Measurements from ENCODE around the gene MAML3. TPM values are rescaled to one million over a fixed set of nuclear protein-coding genes. Genes with fewer than 3 reads are reported as not detected.

MAML3 gene
- total and polyA plus RNA-seq, 2 of the 13 experiments (the other 11 are each of a cell fraction or from before 2014, with no cell fraction given), result 0.05 to 0.13 TPM

- TF ChIP-seq KLF16 (CRISPR knock-in tag; IDR thresholded peaks at IDR 0.05), result no peak
- no peak for TF ChIP-seq TRAFD1 (CRISPR knock-in tag; IDR thresholded peaks at IDR 0.05; ENCODE audit: borderline replicate concordance)
- no peak for TF ChIP-seq ZBTB7B (CRISPR knock-in tag; IDR thresholded peaks at IDR 0.05)
- TF ChIP-seq ZNF576 (CRISPR knock-in tag; IDR thresholded peaks at IDR 0.05), result no peak
- no peak for TF ChIP-seq TEF (CRISPR knock-in tag; IDR thresholded peaks at IDR 0.05)
- no peak for TF ChIP-seq ZNF768 (CRISPR knock-in tag; IDR thresholded peaks at IDR 0.05)
- TF ChIP-seq HMGA1 (CRISPR knock-in tag; conservative IDR thresholded peaks at IDR 0.05), result no peak
- TF ChIP-seq IKZF4 (CRISPR knock-in tag; IDR thresholded peaks at IDR 0.05; ENCODE audit: borderline replicate concordance, low read depth, not compliant biosample characterization), result no peak
- no peak for TF ChIP-seq ASH2L (IDR thresholded peaks at IDR 0.05; ENCODE audit: insufficient read length, low read depth, low read length)
These were observed 218.1 kb downstream of the MAML3 start (continued) for GRCh38 chr4:139935911-139936310.

GRCh38 chr4:139934708-139935195 lies 219.2 kb downstream of the MAML3 start:
- BruUV-seq (replicated peaks), result no TSS peak
- Histone ChIP-seq H3K4me3 (replicated peaks in 1 of 3; ENCODE audit: insufficient read depth in 1 of 3, low read depth in 2 of 3, low read length in 3 of 3) (no peak overlapping the region), H3K9me3 (ENCODE audit: low read length) (no peaks in the 10 kb centered on the region), H2AFZ (ENCODE audit: low read length) (no peak overlapping the region), H3K4me1 (ENCODE audit: insufficient read depth, low read length) (peaks cover 14% of the 10 kb centered on the region), H3K9ac (ENCODE audit: insufficient read depth, low read depth, low read length) (no peak overlapping the region), H3K36me3 (replicated peaks in 1 of 2; ENCODE audit: control insufficient read depth in 1 of 2, insufficient read depth in 2 of 2, low read length in 2 of 2) (no peaks in the 10 kb centered on the region), H3K79me2 (ENCODE audit: insufficient read depth, low read length) (no peaks in the 10 kb centered on the region), H4K20me1 (ENCODE audit: insufficient read depth, low read length) (no peaks in the 10 kb centered on the region), H3K27me3 (ENCODE audit: control insufficient read depth in 1 of 2, insufficient read depth in 2 of 2, low read length in 2 of 2) (peaks cover 0 to 8% of the 10 kb centered on the region in 2 experiments; a peak in 2 of 5 replicates), H3K27ac (ENCODE audit: extremely low read length, insufficient read depth, low read length) (no peak overlapping the region), H3K4me2 (ENCODE audit: low read depth, low read length) (no peak overlapping the region)
- ChIA-PET POLR2A (no interaction called here), CTCF (ENCODE audit: low intra/inter-chr PET ratio, low total read pairs) (no interaction called here)
- DNase-seq (ENCODE audit: low spot score) (no peak), FAIRE-seq (no peak), ATAC-seq (no peak)
- 68% methylated on average over 3 of the region's 3 CpGs for WGBS (ENCODE audit: low lambda C conversion rate)
- intact Hi-C loops (cut with micrococcal nuclease; ENCODE audit: unreplicated experiment), result no loop called here
- in situ Hi-C loops (cut with HindIII; ENCODE audit: extremely low pct_ligation_motif_present, low pct_unique_long_range_greater_than_20kb), result no loop called here
- TF ChIP-seq MBNL3 (CRISPR knock-in tag; conservative IDR thresholded peaks at IDR 0.05), result no peak
- TF ChIP-seq ZNF326 (CRISPR knock-in tag; IDR thresholded peaks at IDR 0.05; ENCODE audit: borderline replicate concordance), result no peak
- no peak for TF ChIP-seq FOXO4 (CRISPR knock-in tag; conservative IDR thresholded peaks at IDR 0.05)
- no peak for TF ChIP-seq BATF2 (CRISPR knock-in tag; IDR thresholded peaks at IDR 0.05)
- TF ChIP-seq ZBTB49 (CRISPR knock-in tag; IDR thresholded peaks at IDR 0.05; ENCODE audit: borderline replicate concordance), result no peak
- TF ChIP-seq ATF3 (CRISPR knock-in tag; IDR thresholded peaks at IDR 0.05), result no peak
- no peak for TF ChIP-seq ZNF510 (CRISPR knock-in tag; IDR thresholded peaks at IDR 0.05; ENCODE audit: low read depth)

All from HepG2 (cell line).